Activated CD4-positive, alpha-beta memory T cell treated with anti-CD3 and anti-CD28 coated beads, Interleukin-2, amount 10 ng/mL, durations not matched to agents 7 days and 5 days (primary cell): ENCODE results near the gene RAD51C. TPM values are rescaled to one million over a fixed set of nuclear protein-coding genes. Genes with fewer than 3 reads are reported as not detected.

Source experiments
- CTCF ChIA-PET: fragments of 350-600 bp; sonication (Branson Sonifier 250); formaldehyde crosslinking; loops from one replicate; lab custom pipeline; 2021; ENCODE audit warnings: antibody characterized with exemption, inconsistent platforms; lab: Charles Lee
- POLR2A ChIA-PET: fragments of 350-600 bp; sonication (Branson Sonifier 250); formaldehyde crosslinking; loops from one replicate; lab custom pipeline; 2021; ENCODE audit warnings: antibody characterized with exemption; lab: Charles Lee
- DNase-seq: peaks from one replicate; pipeline ENCODE4 v3.0.0-alpha.2; 2020
- H3K27ac Mint-ChIP-seq: one replicate; pipeline ENCODE4 v1.8.0; 2021; ENCODE audit warnings: mild to moderate bottlenecking, mixed read lengths
- H3K27me3 Mint-ChIP-seq: one replicate; pipeline ENCODE4 v1.8.0; 2021; ENCODE audit warnings: mixed read lengths
- H3K36me3 Mint-ChIP-seq: one replicate; pipeline ENCODE4 v1.8.0; 2021; ENCODE audit warnings: low read depth, mixed read lengths
- H3K4me1 Mint-ChIP-seq: one replicate; pipeline ENCODE4 v1.8.0; 2021; ENCODE audit warnings: mixed read lengths
- H3K4me3 Mint-ChIP-seq: one replicate; pipeline ENCODE4 v1.8.0; 2021; ENCODE audit warnings: mild to moderate bottlenecking, mixed read lengths
- H3K9me3 Mint-ChIP-seq: one replicate; pipeline ENCODE4 v1.8.0; 2021; ENCODE audit warnings: mixed read lengths
- total RNA-seq, 2 experiments: library from RNA; stranded (reverse); gene quantifications; one replicate each; pipeline ENCODE4 v1.2.3, GENCODE V29; 2021

Gene RAD51C
- total RNA-seq, 2 experiments from 2014 or later, result 55.2 to 59.6 TPM

GRCh38 chr17:58785097-58785496 lies 92.7 kb downstream of the RAD51C start:
- ChIA-PET POLR2A (no interaction called here), CTCF (interaction anchor here (1.1 kb wide), 1 partner anchor 208 kb away, joined by 3 read pairs; no protein-coding TSS in a partner anchor)
- DNase-seq, result no peak
- no peaks in the 10 kb centered on the region for H3K36me3 Mint-ChIP-seq
- H3K9me3 Mint-ChIP-seq, result no peaks in the 10 kb centered on the region
- no peaks in the 10 kb centered on the region for H3K4me1 Mint-ChIP-seq
- no peak overlapping the region for H3K27ac Mint-ChIP-seq
- H3K27me3 Mint-ChIP-seq, result peaks cover 8% of the 10 kb centered on the region
- no peak overlapping the region for H3K4me3 Mint-ChIP-seq

Other genes with a start within 250 kb of the RAD51C start
- gene HSF5, start 204.2 kb upstream of the RAD51C start, total RNA-seq, result under 1 TPM; 0.40 to 0.70 TPM
- gene MTMR4, start 178.0 kb upstream of the RAD51C start, total RNA-seq, result 10 to 100 TPM; 51.7 to 54.3 TPM
- gene TEX14, start 557 bp upstream of the RAD51C start, total RNA-seq, result under 1 TPM; 0.85 to 0.96 TPM
- gene PPM1E, start 63.3 kb downstream of the RAD51C start, total RNA-seq, result under 1 TPM in 1 of 2 experiments, not detected in 1; 0.03 TPM